ENCODE results near the gene MAFB. TPM values are rescaled to one million over a fixed set of nuclear protein-coding genes. Genes with fewer than 3 reads are reported as not detected.

MAFB gene
- polyA plus RNA-seq, 1 of the 3 experiments (the other 2 are of a cell fraction), result 0.08 TPM

- Histone ChIP-seq H3K9me2 (no peaks in the 10 kb centered on the region), H3K4me1 (ENCODE audit: control insufficient read depth in 1 of 2, insufficient read depth in 2 of 2, low read depth in 1 of 2, low read length in 1 of 2) (no peaks in the 10 kb centered on the region), H3F3A (replicated peaks; ENCODE audit: insufficient read depth) (no peaks in the 10 kb centered on the region), H3K79me2 (ENCODE audit: insufficient read depth) (no peaks in the 10 kb centered on the region), H4K20me1 (ENCODE audit: insufficient read depth) (no peaks in the 10 kb centered on the region), H3K4me2 (peak overlapping the region; percentile 8; the same call in 1 of the 2 replicates), H3K4me3 (ENCODE audit: low read depth in 2 of 2, low read length in 1 of 2) (no peak overlapping the region), H3K9ac (no peak overlapping the region), H3K27ac (ENCODE audit: low read depth in 2 of 2, low read length in 1 of 2) (no peak overlapping the region), H3K9me3 (no peaks in the 10 kb centered on the region), H3K27me3 (ENCODE audit: insufficient read depth) (peaks cover 33% of the 10 kb centered on the region; the same call in 1 of the 2 replicates), H3K36me3 (replicated peaks in 1 of 2; ENCODE audit: control insufficient read depth in 1 of 2, insufficient read depth in 2 of 2, low read length in 1 of 2) (no peaks in the 10 kb centered on the region), H2AFZ (ENCODE audit: low read depth) (no peak overlapping the region)
- TF ChIP-seq EZH2phosphoT487 (IDR thresholded peaks at IDR 0.05; ENCODE audit: borderline replicate concordance, low read depth), result no peak
- TF ChIP-seq YY1 (IDR thresholded peaks at IDR 0.05; ENCODE audit: low read depth), result no peak
- TF ChIP-seq POLR2AphosphoS5 (IDR thresholded peaks at IDR 0.05; ENCODE audit: low read depth, low read length), result no peak
- TF ChIP-seq ELF1 (IDR thresholded peaks at IDR 0.05), result no peak
- no peak for TF ChIP-seq RAD21 (IDR thresholded peaks at IDR 0.05; ENCODE audit: low read length)
- WGBS (ENCODE audit: low lambda C conversion rate), result 33% methylated on average over 7 of the region's 7 CpGs
- no peak for DNase-seq
- ChIA-PET POLR2A (no interaction called here), CTCF (interaction anchor here (1.1 to 8.7 kb wide), 4 partner anchors 13 to 803 kb away, joined by 3 to 46 read pairs (median 4); partner anchors contain the start of gene MAFB)
Observed at GRCh38 chr20:40676491-40677269, 12.4 kb downstream of the MAFB start.

GRCh38 chr20:40675599-40676221 lies 13.3 kb downstream of the MAFB start:
- Histone ChIP-seq H3K9ac (no peak overlapping the region), H3K79me2 (ENCODE audit: insufficient read depth) (no peaks in the 10 kb centered on the region), H3K27ac (ENCODE audit: low read depth in 2 of 2, low read length in 1 of 2) (no peak overlapping the region), H3K27me3 (ENCODE audit: insufficient read depth) (peaks cover 27% of the 10 kb centered on the region; the same call in 1 of the 2 replicates), H3K9me2 (no peaks in the 10 kb centered on the region), H3F3A (replicated peaks; ENCODE audit: insufficient read depth) (no peaks in the 10 kb centered on the region), H3K9me3 (no peaks in the 10 kb centered on the region), H3K4me2 (no peak overlapping the region), H3K4me1 (ENCODE audit: control insufficient read depth in 1 of 2, insufficient read depth in 2 of 2, low read depth in 1 of 2, low read length in 1 of 2) (no peaks in the 10 kb centered on the region), H4K20me1 (ENCODE audit: insufficient read depth) (no peaks in the 10 kb centered on the region), H2AFZ (ENCODE audit: low read depth) (no peak overlapping the region), H3K36me3 (replicated peaks in 1 of 2; ENCODE audit: control insufficient read depth in 1 of 2, insufficient read depth in 2 of 2, low read length in 1 of 2) (no peaks in the 10 kb centered on the region), H3K4me3 (ENCODE audit: low read depth in 2 of 2, low read length in 1 of 2) (no peak overlapping the region)
- ChIA-PET POLR2A (no interaction called here), CTCF (interaction anchor here (1.4 to 8.7 kb wide), 3 partner anchors 14 to 802 kb away, joined by 3 to 46 read pairs (median 4); partner anchors contain the start of gene MAFB)
- DNase-seq, result no peak
- TF ChIP-seq NFIC (IDR thresholded peaks at IDR 0.05; ENCODE audit: borderline replicate concordance), result no peak
- 35% methylated on average over 5 of the region's 5 CpGs for WGBS (ENCODE audit: low lambda C conversion rate)

GRCh38 chr20:40673442-40673841 lies 15.6 kb downstream of the MAFB start:
- no peaks in the 10 kb centered on the region for H3K9me2 ChIP-seq
- peaks cover 22% of the 10 kb centered on the region; the same call in 1 of the 2 replicates for H3K27me3 ChIP-seq (ENCODE audit: insufficient read depth)
- ChIA-PET CTCF (interaction anchor here (1.1 to 8.7 kb wide), 2 partner anchors 16 to 289 kb away, joined by 3 to 46 read pairs; partner anchors contain the start of gene MAFB), POLR2A (interaction anchor here (1.5 kb wide), 1 partner anchor 16 kb away, joined by 4 read pairs; the partner anchor contains the start of gene MAFB)
- H3K36me3 ChIP-seq (replicated peaks in 1 of 2; ENCODE audit: control insufficient read depth in 1 of 2, insufficient read depth in 2 of 2, low read length in 1 of 2), result no peaks in the 10 kb centered on the region
- no peak overlapping the region for H2AFZ ChIP-seq (ENCODE audit: low read depth)
- DNase-seq, result no peak
- H3K4me2 ChIP-seq, result no peak overlapping the region
- H3K79me2 ChIP-seq (ENCODE audit: insufficient read depth), result no peaks in the 10 kb centered on the region
- no peak for TF ChIP-seq JUND (IDR thresholded peaks at IDR 0.05)
- no peak for TF ChIP-seq FOXJ3 (CRISPR knock-in tag; IDR thresholded peaks at IDR 0.05)
- TF ChIP-seq RAD21 (IDR thresholded peaks at IDR 0.05; ENCODE audit: low read length), result no peak
- TF ChIP-seq SIN3A (IDR thresholded peaks at IDR 0.05; ENCODE audit: borderline replicate concordance, low read depth, low read length), result no peak
- H3K4me3 ChIP-seq (ENCODE audit: low read depth in 2 of 2, low read length in 1 of 2), result no peak overlapping the region
- no peak overlapping the region for H3K27ac ChIP-seq (ENCODE audit: low read depth in 2 of 2, low read length in 1 of 2)
- H3K4me1 ChIP-seq (ENCODE audit: control insufficient read depth in 1 of 2, insufficient read depth in 2 of 2, low read depth in 1 of 2, low read length in 1 of 2), result peaks cover 0 to 11% of the 10 kb centered on the region in 2 experiments; a peak in 1 of 4 replicates
- H4K20me1 ChIP-seq (ENCODE audit: insufficient read depth), result no peaks in the 10 kb centered on the region
- no peaks in the 10 kb centered on the region for H3F3A ChIP-seq (replicated peaks; ENCODE audit: insufficient read depth)
- H3K9me3 ChIP-seq, result no peaks in the 10 kb centered on the region
- H3K9ac ChIP-seq, result no peak overlapping the region
